A673 (cell line): ENCODE results near the gene MAN2B2. TPM values are rescaled to one million over a fixed set of nuclear protein-coding genes. Genes with fewer than 3 reads are reported as not detected.

Experiments
- BruUV-seq: library from RNA; stranded (reverse); fragments of 400-500 nt; replicated peaks from 2 replicates; lab custom pipeline; 2021; lab: Mats Ljungman, UMichigan
- CTCF ChIA-PET: fragments of 300-600 bp; sonication (Branson Sonifier 250); formaldehyde crosslinking; loops from one replicate; lab custom pipeline; 2022; ENCODE audit warnings: antibody characterized with exemption; lab: Charles Lee
- POLR2A ChIA-PET: fragments of 300-600 bp; sonication (Branson Sonifier 250); formaldehyde crosslinking; loops from one replicate; lab custom pipeline; 2022; ENCODE audit warnings: antibody characterized with exemption; ENCODE audit not compliant: low non-redundant PET; lab: Charles Lee
- DNase-seq: peaks from one replicate; pipeline ENCODE4 v3.0.0-alpha.2; 2015; ENCODE audit warnings: low spot score
- H3K27ac ChIP-seq: fragments of 200-600 bp; sonication (generic); 2 replicates; pipeline ENCODE4 v1.5.1; 2016; ENCODE audit warnings: mixed run types, low read depth, mild to moderate bottlenecking, mixed read lengths, antibody characterized with exemption, low read length; ENCODE audit not compliant: poor library complexity, severe bottlenecking
- H3K27me3 ChIP-seq: fragments of 200-600 bp; sonication (generic); replicated peaks from 2 replicates; pipeline ENCODE4 v1.6.1; 2017; ENCODE audit warnings: mixed run types, low read depth, mild to moderate bottlenecking, mixed read lengths, antibody characterized with exemption, low read length; ENCODE audit not compliant: insufficient read depth, poor library complexity
- H3K36me3 ChIP-seq: fragments of 200-600 bp; sonication (generic); 2 replicates; pipeline ENCODE4 v1.6.1; 2016; ENCODE audit warnings: mixed run types, mild to moderate bottlenecking, mixed read lengths, antibody characterized with exemption, low read length; ENCODE audit not compliant: insufficient read depth, poor library complexity, severe bottlenecking
- H3K4me1 ChIP-seq: fragments of 200-600 bp; sonication (generic); 2 replicates; pipeline ENCODE4 v1.6.1; 2017; ENCODE audit warnings: mixed run types, mild to moderate bottlenecking, mixed read lengths, antibody characterized with exemption, low read length; ENCODE audit not compliant: insufficient read depth, poor library complexity, severe bottlenecking
- H3K4me3 ChIP-seq: fragments of 200-600 bp; sonication (generic); 2 replicates; pipeline ENCODE4 v1.5.1; 2016; ENCODE audit warnings: low read depth, mixed run types, mild to moderate bottlenecking, mixed read lengths, low read length; ENCODE audit not compliant: poor library complexity, severe bottlenecking
- H3K9me3 ChIP-seq: fragments of 200-600 bp; sonication (generic); 2 replicates; pipeline ENCODE4 v1.6.1; 2016; ENCODE audit warnings: mixed run types, low read depth, mild to moderate bottlenecking, mixed read lengths, antibody characterized with exemption, low read length; ENCODE audit not compliant: poor library complexity, severe bottlenecking
- CTCF ChIP-seq: fragments of 300-800, 200-600 bp; sonication (generic); conservative IDR thresholded peaks from 2 replicates; pipeline ENCODE4 v1.5.1; 2017; ENCODE audit warnings: low read depth, mild to moderate bottlenecking, antibody characterized with exemption, low read length, moderate library complexity, mixed read lengths
- EZH2 ChIP-seq: fragments of 200-600 bp; sonication (generic); IDR thresholded peaks from 2 replicates; pipeline ENCODE4 v1.6.1; 2017; ENCODE audit warnings: borderline replicate concordance, low read depth, mild to moderate bottlenecking, mixed read lengths, antibody characterized with exemption, low read length; ENCODE audit not compliant: poor library complexity, severe bottlenecking
- intact Hi-C: fragments of 100-400 bp; cut with micrococcal nuclease; formaldehyde crosslinking; loops from one replicate; pipeline ENCODE4 v1.10.0; 2022; ENCODE audit not compliant: unreplicated experiment
- total RNA-seq: library from RNA; stranded (reverse); gene quantifications from 2 replicates; pipeline ENCODE4 v1.2.3, GENCODE V29; 2021

Gene MAN2B2
- total RNA-seq, 1 experiment from 2014 or later, result 14.9 TPM

- no peaks in the 10 kb centered on the region for H3K27me3 ChIP-seq
- BruUV-seq, result no TSS peak
- ChIA-PET CTCF (no interaction called here), POLR2A (no interaction called here)
- intact Hi-C loops, result no loop called here
- H3K27ac ChIP-seq, result no peak overlapping the region
- no peak overlapping the region for H3K4me3 ChIP-seq
- no peak for DNase-seq
- TF ChIP-seq EZH2, result no peak
- TF ChIP-seq CTCF, result no peak
- peaks cover 5% of the 10 kb centered on the region for H3K9me3 ChIP-seq
- H3K36me3 ChIP-seq, result no peaks in the 10 kb centered on the region
- H3K4me1 ChIP-seq, result no peaks in the 10 kb centered on the region
Measured at GRCh38 chr4:6606465-6607235, 31.7 kb downstream of the MAN2B2 start.

GRCh38 chr4:6607368-6608055 lies 32.5 kb downstream of the MAN2B2 start:
- H3K36me3 ChIP-seq, result no peaks in the 10 kb centered on the region
- H3K27me3 ChIP-seq, result no peaks in the 10 kb centered on the region
- intact Hi-C loops, result no loop called here
- peaks cover 5% of the 10 kb centered on the region for H3K9me3 ChIP-seq
- H3K27ac ChIP-seq, result no peak overlapping the region
- no peak overlapping the region for H3K4me3 ChIP-seq
- no peaks in the 10 kb centered on the region for H3K4me1 ChIP-seq
- POLR2A ChIA-PET, result no interaction called here
- CTCF ChIA-PET, result interaction anchor here (0.6 kb wide), 1 partner anchor 711 kb away, joined by 4 read pairs; no protein-coding TSS in a partner anchor
- no peak for TF ChIP-seq EZH2
- no peak for TF ChIP-seq CTCF
- no peak for DNase-seq
- no TSS peak for BruUV-seq

GRCh38 chr4:6608758-6609414 lies 33.9 kb downstream of the MAN2B2 start:
- CTCF ChIA-PET, result no interaction called here
- intact Hi-C loops, result no loop called here
- Histone ChIP-seq H3K27ac (no peak overlapping the region), H3K4me3 (no peak overlapping the region), H3K4me1 (no peaks in the 10 kb centered on the region), H3K27me3 (no peaks in the 10 kb centered on the region), H3K36me3 (no peaks in the 10 kb centered on the region), H3K9me3 (peaks cover 5% of the 10 kb centered on the region)
- no peak for DNase-seq
- POLR2A ChIA-PET, result no interaction called here
- no TSS peak for BruUV-seq
- TF ChIP-seq CTCF (no peak), EZH2 (no peak)
